ENCODE results near the gene RBBP4.
A peak's percentile ranks its signal among the peaks of the same experiment; 100 is the strongest.
"Not testable (repeated sequence)": the region's sequence is repeated elsewhere in the genome, so short reads cannot be mapped to it uniquely, and the experiment has no call there.

Gene RBBP4

DNA sequence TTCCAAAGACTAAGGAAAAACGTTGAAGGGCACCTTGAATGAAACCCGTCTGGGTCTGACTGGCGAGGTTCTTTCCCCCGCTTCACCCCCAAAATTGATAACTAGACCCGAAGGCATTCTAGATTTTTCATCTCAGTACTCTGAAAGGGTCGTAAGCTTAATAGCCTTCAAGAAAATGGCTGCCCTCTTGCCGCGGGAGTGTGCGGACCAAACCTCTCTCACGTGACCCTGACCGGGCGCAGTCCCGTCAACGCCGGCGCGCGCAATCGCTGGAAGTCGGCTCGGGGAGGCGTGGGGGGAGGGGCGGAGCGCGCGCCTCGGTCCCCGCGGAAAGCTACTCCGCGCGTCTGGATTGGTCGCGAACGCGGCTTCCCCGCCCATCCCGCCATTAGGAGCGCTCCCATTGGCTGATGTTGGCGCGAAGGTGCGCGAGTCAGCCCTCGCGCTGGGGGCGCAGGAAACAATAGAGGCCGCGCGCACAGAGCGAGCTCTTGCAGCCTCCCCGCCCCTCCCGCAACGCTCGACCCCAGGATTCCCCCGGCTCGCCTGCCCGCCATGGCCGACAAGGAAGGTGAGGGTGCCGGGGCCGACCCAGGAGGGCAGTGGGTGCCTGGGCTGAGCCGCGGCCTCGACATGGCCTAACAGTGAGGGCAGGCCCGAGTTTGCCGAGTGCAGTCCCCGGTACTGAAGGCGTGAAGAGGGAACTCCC, at the start of gene RBBP4:
TSS of gene RBBP4 (plus strand) at position 457 of the 709 bp plus-strand sequence. CDS start at position 556, 99 bp downstream.
- peak; percentile 99 for DNase-seq

- no peak for DNase-seq
Observed at GRCh38 chr1:32605711-32606424, 45.1 kb upstream of the RBBP4 start.

- no peak for DNase-seq
Observed at GRCh38 chr1:32606565-32607371, 44.2 kb upstream of the RBBP4 start.

DNA sequence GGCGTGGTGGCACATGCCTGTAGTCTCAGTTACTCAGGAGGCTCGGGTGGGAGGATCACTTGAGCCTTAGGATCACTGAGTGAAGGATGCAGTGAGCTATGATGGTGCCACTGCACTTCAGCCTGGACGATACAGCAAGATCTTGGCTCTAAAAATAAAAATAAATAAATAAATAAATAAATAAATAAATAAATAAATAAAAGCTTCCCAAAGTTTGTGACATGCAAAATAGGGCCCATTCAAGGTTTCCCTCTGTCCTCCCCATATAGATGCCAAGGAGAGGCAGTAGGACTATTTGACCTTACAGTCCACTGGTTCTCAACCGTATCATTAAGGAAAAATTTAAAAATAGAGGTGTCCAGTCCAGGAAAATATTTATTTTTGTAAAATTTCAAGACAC, 41.8 kb upstream of the RBBP4 start:
- DNase-seq, result no peak

DNA sequence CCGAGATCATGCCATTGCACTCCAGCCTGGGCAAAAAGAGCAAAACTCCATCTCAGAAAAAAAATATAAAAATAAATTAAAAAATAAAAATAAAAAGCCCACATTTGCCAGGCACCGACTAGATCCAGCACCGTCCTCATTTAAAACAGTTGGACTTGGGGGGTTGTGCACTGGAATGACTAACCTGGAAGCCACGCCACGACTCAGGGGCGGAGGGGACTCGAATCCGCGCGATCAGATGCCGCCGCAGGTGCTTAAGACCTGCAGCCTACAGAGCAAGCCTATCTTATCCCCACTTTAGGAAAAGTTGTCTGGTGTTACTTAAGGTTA, 39.2 kb upstream of the RBBP4 start:
- DNase-seq, result no peak

- peak; percentile 41 for DNase-seq
Observed at GRCh38 chr1:32612189-32612881, 38.7 kb upstream of the RBBP4 start.

DNA sequence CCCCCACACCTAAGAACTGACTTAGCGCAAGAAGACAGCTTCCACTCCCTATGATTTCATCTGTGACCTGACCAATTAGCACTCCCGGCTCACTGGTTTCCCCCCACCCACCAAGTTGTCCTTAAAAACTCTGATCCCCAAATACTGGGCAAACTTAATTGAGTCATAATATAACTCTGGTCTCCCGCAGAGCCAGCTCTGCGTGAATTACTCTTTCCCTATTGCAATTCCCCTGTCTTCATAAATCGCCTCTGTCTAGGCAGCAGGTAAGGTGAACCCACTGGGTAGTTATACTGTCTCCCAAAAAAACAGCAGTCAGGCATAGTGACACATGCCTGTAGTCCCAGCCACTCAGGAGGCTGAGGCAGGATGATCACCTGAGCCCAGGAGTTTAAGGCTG, 37.5 kb upstream of the RBBP4 start:
- no peak for DNase-seq

GRCh38 chr1:32618673-32619221, 32.3 kb upstream of the RBBP4 start:
- DNase-seq, result no peak

DNA sequence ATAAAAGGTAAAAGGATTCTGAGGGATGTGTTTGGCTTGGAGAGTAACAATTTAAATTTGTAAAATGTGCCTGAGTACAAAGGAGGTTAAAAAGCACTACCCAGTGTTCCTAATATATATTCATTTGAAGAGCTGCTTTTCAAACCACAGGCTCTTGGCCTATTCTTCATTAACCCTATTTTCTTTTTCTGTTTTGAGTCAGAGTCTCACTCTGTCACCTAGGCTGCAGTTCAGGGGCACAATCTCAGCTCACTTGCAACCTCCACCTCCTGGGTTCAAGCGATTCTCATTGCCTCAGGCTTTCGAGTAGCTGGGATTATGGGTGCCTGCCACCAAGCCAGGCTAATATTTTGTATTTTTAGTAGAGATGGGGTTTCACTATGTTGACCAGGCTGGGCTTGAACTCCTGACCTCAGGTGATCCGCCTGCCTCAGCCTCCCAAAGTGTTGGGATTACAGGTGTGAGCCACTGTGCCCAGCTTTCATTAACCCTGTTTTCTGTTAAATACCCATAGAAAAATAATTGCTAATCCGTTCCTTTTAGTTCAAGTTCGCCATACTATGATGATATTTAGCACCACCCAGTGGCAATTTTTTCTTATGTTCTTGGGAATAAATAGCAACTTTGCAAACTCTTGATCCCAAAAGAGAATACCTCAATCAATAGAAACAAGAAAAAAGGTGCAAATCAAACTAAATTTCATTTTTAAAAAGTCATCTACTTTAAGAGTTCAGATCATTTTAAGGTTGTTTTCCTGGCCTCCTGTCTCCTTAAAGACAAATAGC, 31.1 kb upstream of the RBBP4 start:
- DNase-seq, result no peak

GRCh38 chr1:32622205-32622604, 28.8 kb upstream of the RBBP4 start:
- DNase-seq, result no peak

GRCh38 chr1:32622806-32623681, 28.0 kb upstream of the RBBP4 start:
- DNase-seq, result no peak

GRCh38 chr1:32623775-32624174, 27.2 kb upstream of the RBBP4 start:
- peak; percentile 23 for DNase-seq

DNA sequence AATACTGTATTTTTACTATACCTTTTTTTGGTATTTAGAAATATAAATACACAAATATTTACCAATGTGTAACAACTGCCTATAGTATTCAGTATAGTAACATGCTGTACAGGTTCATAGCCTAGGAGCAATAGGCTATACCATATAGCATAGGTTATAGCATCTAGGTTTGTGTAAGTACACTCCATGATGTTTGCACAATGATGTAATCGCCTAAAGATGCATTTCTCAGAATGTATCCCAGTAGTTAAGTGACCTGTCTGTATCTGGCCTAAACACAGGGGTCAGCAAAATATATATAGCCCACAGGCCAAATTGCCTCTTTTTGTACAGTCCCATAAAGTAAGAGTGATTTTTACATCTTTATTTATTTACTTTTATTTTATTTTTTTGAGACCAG, 24.8 kb upstream of the RBBP4 start:
- DNase-seq, result no peak

DNA sequence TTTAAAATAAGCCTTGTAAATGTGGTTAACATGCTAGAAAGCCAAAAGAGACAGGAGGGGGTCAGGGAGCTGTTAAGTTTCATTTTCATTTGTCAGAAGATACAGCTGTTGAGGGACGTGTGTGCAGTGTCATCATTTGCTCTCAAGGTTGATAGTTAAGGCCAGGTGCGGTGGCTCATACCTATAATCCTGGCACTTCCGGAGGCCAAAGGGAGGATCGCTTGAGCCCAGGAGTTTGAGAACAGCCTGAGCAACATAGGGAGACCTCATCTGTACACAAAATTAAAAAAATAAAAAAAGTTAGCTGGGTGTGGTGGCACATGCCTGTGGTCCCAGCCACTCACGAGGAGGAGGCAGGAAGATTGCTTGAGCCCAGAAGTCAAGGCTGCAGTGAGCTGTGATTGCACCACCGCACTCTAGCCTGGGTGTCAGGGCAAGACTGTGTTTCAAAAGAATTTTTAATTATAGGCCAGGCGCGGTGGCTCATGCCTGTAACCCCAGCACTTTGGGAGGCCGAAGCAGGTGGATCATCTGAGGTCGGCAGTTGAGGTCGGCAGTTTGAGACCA, 23.3 kb upstream of the RBBP4 start:
- no peak for DNase-seq

DNA sequence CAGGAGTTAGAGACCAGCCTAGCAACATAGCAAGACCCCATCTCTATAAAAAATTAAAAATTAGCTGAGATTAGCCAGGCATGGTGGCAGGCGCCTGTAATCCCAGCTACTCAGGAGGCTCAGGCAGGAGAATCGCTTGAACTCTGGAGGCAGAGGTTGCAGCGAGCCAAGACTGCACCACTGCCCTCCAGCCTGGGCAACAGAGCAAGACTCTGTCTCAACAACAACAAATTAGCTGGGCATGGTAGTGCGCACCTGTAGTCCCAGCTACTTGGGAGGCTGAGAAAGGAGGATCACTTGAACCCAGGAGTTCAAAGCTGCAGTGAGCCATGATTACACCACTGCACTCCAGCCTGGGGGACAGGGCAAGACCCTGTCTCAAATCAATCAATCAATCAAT, 20.8 kb upstream of the RBBP4 start:
- not testable (repeated sequence) for DNase-seq

GRCh38 chr1:32632829-32633228, 18.2 kb upstream of the RBBP4 start:
- no peak for DNase-seq

GRCh38 chr1:32635508-32636277, 15.3 kb upstream of the RBBP4 start:
- DNase-seq, result no peak

- DNase-seq, result no peak
Observed at GRCh38 chr1:32636914-32637645, 13.9 kb upstream of the RBBP4 start.

DNA sequence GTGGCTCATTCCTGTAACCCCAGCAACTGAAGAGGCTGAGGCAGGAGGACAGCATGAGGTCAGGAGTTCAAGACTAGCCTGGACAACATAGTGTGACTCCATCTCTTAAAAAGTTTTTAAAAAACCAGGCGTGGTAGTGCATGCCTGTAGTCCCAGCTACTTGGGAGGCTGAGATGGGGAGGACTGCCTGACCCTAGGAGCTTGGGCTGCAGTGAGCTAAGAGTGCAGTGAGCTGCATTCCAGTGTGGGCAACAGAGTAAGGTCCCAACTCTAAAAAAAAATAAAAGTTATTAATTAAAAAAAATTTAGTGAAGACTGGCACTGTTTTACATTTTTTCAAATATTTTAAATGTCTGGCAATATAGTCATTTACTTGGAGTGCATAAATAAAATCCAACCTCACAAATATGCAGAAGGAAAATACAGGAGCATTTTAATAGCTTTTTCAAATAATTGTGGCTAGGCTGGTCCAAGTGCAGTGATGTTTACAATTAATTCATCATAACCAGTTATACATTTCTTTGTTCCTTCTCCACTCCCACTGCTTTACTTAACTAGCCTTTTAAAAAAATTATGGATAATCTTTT, 11.4 kb upstream of the RBBP4 start:
- DNase-seq, result no peak
